OCI-LY7 (cell line): ENCODE data around the gene DGLUCY.

Experiments
- EZH2phosphoT487 ChIP-seq: fragments of 200-600 bp; sonication (generic); IDR thresholded peaks from 2 replicates; pipeline ENCODE4 v1.6.1; 2018; ENCODE audit warnings: low read depth, borderline replicate concordance, mild to moderate bottlenecking, mixed run types, antibody characterized with exemption, low read length, moderate library complexity, mixed read lengths
- TF ChIP-seq, protein P1 (sequence below): fragments of 200-600 bp; sonication (generic); conservative IDR thresholded peaks from 2 replicates; pipeline ENCODE4 v1.5.1; 2014; ENCODE audit warnings: mild to moderate bottlenecking, antibody characterized with exemption, low read length, moderate library complexity, mixed read lengths

DNA sequence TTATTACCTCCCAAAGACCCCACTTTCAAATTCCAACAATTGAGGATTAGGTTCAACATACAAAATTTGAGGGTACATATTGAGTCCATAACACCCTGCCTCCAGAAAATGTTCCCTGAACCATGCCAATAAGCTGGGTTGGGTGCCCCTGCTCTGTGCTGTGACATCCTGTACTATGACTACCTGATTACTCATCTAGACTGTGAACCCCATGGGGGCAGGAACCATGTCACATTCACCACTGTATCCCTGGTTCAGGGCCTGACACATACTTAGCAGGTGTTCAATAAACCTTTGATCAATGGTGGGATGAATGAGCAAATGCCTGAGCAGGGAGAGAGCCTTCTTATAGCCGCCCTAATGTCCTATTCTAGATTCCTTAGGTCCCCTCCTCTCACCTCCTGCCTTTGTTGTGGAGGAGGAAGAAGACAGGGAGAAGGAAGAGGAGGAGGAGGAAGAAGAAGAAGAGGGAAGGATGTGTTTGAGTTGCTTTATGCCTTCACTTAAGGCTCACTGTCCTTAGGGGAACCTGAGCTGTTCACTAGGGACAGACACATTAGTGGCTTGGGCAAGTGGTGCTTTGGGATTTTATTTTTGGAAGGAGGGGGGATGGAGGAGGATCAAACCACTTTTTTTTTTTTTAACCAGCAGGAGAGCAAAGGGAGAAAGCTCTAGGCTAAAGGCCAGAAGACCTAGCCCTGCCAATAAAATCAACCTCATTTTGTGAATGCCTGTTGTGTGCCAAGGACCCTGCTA, 109.3 kb downstream of the DGLUCY start:
- TF ChIP-seq, protein P1, sequence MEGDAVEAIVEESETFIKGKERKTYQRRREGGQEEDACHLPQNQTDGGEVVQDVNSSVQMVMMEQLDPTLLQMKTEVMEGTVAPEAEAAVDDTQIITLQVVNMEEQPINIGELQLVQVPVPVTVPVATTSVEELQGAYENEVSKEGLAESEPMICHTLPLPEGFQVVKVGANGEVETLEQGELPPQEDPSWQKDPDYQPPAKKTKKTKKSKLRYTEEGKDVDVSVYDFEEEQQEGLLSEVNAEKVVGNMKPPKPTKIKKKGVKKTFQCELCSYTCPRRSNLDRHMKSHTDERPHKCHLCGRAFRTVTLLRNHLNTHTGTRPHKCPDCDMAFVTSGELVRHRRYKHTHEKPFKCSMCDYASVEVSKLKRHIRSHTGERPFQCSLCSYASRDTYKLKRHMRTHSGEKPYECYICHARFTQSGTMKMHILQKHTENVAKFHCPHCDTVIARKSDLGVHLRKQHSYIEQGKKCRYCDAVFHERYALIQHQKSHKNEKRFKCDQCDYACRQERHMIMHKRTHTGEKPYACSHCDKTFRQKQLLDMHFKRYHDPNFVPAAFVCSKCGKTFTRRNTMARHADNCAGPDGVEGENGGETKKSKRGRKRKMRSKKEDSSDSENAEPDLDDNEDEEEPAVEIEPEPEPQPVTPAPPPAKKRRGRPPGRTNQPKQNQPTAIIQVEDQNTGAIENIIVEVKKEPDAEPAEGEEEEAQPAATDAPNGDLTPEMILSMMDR: no peak
- TF ChIP-seq EZH2phosphoT487: no peak
